ENCODE results near the gene TMPRSS2. TPM values are rescaled to one million over a fixed set of nuclear protein-coding genes. Genes with fewer than 3 reads are reported as not detected.

Gene TMPRSS2
- total RNA-seq, 1 donor from 2014 or later = 83.6 TPM

GRCh38 chr21:41445465-41445862 lies 62.5 kb downstream of the TMPRSS2 start:
- no peak overlapping the region for H3K27ac ChIP-seq
- no peaks in the 10 kb centered on the region for H3K27me3 ChIP-seq
- DNase-seq (no peak), ATAC-seq (peak; percentile 36)
- intact Hi-C loops (cut with DNase I) = no loop called here
- H3K9me3 ChIP-seq = no peaks in the 10 kb centered on the region
- H3K4me3 ChIP-seq = no peak overlapping the region
- no peak for TF ChIP-seq CTCF (IDR thresholded peaks at IDR 0.05)
- H3K36me3 ChIP-seq = peaks cover 91% of the 10 kb centered on the region
- no peaks in the 10 kb centered on the region for H3K4me1 ChIP-seq

DNA sequence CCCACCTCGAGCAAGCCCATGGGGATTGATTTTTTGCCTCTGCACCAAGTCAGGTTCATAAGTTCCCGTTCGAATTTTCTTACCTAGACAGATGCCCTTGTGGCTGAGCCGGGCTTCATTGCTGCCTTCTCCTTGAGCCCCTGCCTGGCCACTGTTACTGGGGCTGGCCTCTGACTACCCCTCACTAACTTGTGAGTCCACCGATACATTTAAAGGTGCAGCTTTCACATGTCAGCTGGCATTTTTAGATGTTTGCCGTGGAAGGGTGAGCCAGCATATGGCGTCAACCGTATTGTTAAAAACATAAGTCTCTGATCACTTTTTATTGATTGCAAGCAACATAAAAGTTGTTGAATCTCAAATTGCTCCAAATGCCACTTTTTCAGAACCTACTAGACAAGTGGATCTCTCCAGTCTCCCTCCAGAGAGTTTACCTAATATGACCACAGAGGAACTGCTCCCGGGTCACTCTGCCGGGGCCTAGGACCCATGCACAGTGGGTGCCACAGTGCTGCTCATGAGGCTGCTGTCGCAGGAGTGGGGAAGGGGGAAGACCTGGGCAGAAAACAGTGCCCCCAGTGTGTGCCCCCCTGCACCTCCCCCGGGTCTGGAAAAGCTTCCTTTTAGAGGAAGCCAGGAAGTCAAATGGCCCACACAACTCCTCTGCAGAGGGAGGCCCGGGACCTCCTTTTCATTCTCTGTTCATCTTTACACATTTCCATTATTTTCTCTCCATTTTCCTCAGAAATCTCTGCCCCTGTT lies 63.1 kb downstream of the TMPRSS2 start:
- DNase-seq (no peak), ATAC-seq (no peak)
- intact Hi-C loops (cut with DNase I) = no loop called here
- no peak overlapping the region for H3K4me3 ChIP-seq
- no peaks in the 10 kb centered on the region for H3K27me3 ChIP-seq
- H3K36me3 ChIP-seq = peaks cover 92% of the 10 kb centered on the region
- TF ChIP-seq CTCF (IDR thresholded peaks at IDR 0.05) = no peak
- H3K27ac ChIP-seq = no peak overlapping the region
- no peaks in the 10 kb centered on the region for H3K4me1 ChIP-seq
- no peaks in the 10 kb centered on the region for H3K9me3 ChIP-seq

DNA sequence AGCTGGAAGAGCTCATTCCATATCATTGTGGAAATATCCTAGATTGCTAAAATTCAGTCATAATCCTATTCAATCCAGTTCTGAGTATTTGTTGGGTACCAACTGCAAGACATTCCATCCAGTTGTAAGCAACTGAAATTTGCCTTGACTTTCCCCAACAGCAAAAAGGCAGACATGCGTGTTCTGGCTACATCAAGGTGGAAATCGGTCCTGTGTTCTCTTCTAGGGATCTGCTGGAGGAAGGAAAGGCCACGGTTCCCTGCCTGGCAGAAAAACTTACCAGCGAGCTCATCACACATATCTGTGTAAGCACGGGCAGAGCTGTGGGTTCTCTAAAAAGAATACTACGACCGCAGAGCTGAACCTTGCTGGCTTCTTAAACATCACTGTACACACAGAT lies 64.4 kb downstream of the TMPRSS2 start:
- no peak for TF ChIP-seq CTCF (IDR thresholded peaks at IDR 0.05)
- Histone ChIP-seq H3K4me1 (no peaks in the 10 kb centered on the region), H3K36me3 (peaks cover 95% of the 10 kb centered on the region), H3K4me3 (no peak overlapping the region), H3K27ac (no peak overlapping the region), H3K9me3 (no peaks in the 10 kb centered on the region), H3K27me3 (no peaks in the 10 kb centered on the region)
- intact Hi-C loops (cut with DNase I) = no loop called here
- DNase-seq (no peak), ATAC-seq (no peak)

GRCh38 chr21:41442481-41443186 lies 65.3 kb downstream of the TMPRSS2 start:
- no peaks in the 10 kb centered on the region for H3K9me3 ChIP-seq
- no peaks in the 10 kb centered on the region for H3K4me1 ChIP-seq
- no peak overlapping the region for H3K27ac ChIP-seq
- no peaks in the 10 kb centered on the region for H3K27me3 ChIP-seq
- H3K36me3 ChIP-seq = peaks cover 95% of the 10 kb centered on the region
- DNase-seq (no peak), ATAC-seq (no peak)
- no peak overlapping the region for H3K4me3 ChIP-seq
- intact Hi-C loops (cut with DNase I) = no loop called here
- TF ChIP-seq CTCF (IDR thresholded peaks at IDR 0.05) = no peak

GRCh38 chr21:41441546-41441945 lies 66.4 kb downstream of the TMPRSS2 start:
- H3K9me3 ChIP-seq = no peaks in the 10 kb centered on the region
- H3K27me3 ChIP-seq = no peaks in the 10 kb centered on the region
- H3K27ac ChIP-seq = no peak overlapping the region
- H3K36me3 ChIP-seq = peaks cover 95% of the 10 kb centered on the region
- intact Hi-C loops (cut with DNase I) = no loop called here
- no peak for DNase-seq
- TF ChIP-seq CTCF (IDR thresholded peaks at IDR 0.05) = no peak
- no peaks in the 10 kb centered on the region for H3K4me1 ChIP-seq
- no peak for ATAC-seq
- no peak overlapping the region for H3K4me3 ChIP-seq
